K562 (cell line): ENCODE data around the gene LIPF. TPM values are rescaled to one million over a fixed set of nuclear protein-coding genes. Genes with fewer than 3 reads are reported as not detected.

Experiments used
- ATAC-seq: fragments of 200-7000 bp; cut with Tn5 transposase; 3 replicates; pipeline ENCODE4 v1.9.1; 2020; ENCODE audit warnings: moderate library complexity
- BruUV-seq: library from RNA; stranded (reverse); fragments of 400-500 nt; replicated peaks from 2 replicates; lab custom pipeline; 2021; lab: Mats Ljungman, UMichigan
- CTCF ChIA-PET: fragments of 300-600 bp; formaldehyde crosslinking; extraction: SDS; loops from one replicate; lab custom pipeline; 2021; ENCODE audit warnings: low intra/inter-chr PET ratio; lab: Yijun Ruan, JAX
- POLR2A ChIA-PET: fragments of 300-600, 350-650 bp; sonication (Branson Sonifier 250); formaldehyde crosslinking; extraction: SDS; loops from one replicate; lab custom pipeline; 2021; ENCODE audit warnings: antibody characterized with exemption, inconsistent platforms; lab: Yijun Ruan, JAX
- DNase-seq, 4 experiments: peaks; one replicate each; pipeline versions ENCODE4 v3.0.0 to v3.0.0-alpha.2; 2011 to 2018; ENCODE audit warnings: low spot score in 3 of 4, mixed read lengths in 3 of 4; ENCODE audit errors: extremely low read depth in 1 of 4
- FAIRE-seq: peaks from 2 replicates; lab custom pipeline; 2011; peaks lifted over from hg19 to GRCh38; lab: Jason Lieb, UNC
- H2AFZ ChIP-seq: 2 replicates; pipeline ENCODE4 v1.6.0; 2011; ENCODE audit warnings: low read depth, low read length, control low read depth, inconsistent platforms
- H3K27ac ChIP-seq: fragments of 200-600 bp; 3 replicates; pipeline ENCODE4 v1.8.0; 2011; ENCODE audit warnings: low read depth, mild to moderate bottlenecking, control low read depth, inconsistent platforms, low read length, moderate library complexity, mixed read lengths; ENCODE audit errors: extremely low read depth
- H3K27me3 ChIP-seq, 2 experiments: fragments of 300-600 bp in 1 of 2; 2 replicates in 1 of 2; 3 replicates in 1 of 2; pipeline versions ENCODE4 v1.6.0 to v1.8.0; 2011; ENCODE audit warnings: inconsistent platforms in 2 of 2, low read length in 2 of 2, mild to moderate bottlenecking in 1 of 2, mixed read lengths in 1 of 2, moderate library complexity in 1 of 2; ENCODE audit not compliant: control insufficient read depth in 2 of 2, insufficient read depth in 2 of 2
- H3K36me3 ChIP-seq: fragments of 300-600 bp; 3 replicates; pipeline ENCODE4 v1.8.0; 2011; ENCODE audit warnings: mild to moderate bottlenecking, low read length, inconsistent platforms; ENCODE audit not compliant: control insufficient read depth, insufficient read depth
- H3K4me1 ChIP-seq, 2 experiments: fragments of 200-600 bp in 1 of 2; replicated peaks in 1 of 2; 2 replicates in 1 of 2; 3 replicates in 1 of 2; pipeline versions ENCODE4 v1.5.1 to v1.8.0; 2011; ENCODE audit warnings: inconsistent platforms in 2 of 2, low read length in 2 of 2, mild to moderate bottlenecking in 1 of 2, mixed read lengths in 1 of 2, moderate library complexity in 1 of 2; ENCODE audit not compliant: control insufficient read depth in 2 of 2, insufficient read depth in 2 of 2
- H3K4me2 ChIP-seq: 2 replicates; pipeline ENCODE4 v1.6.1; 2011; ENCODE audit warnings: low read length, control low read depth, inconsistent platforms, mixed read lengths; ENCODE audit not compliant: insufficient read depth
- H3K4me3 ChIP-seq: fragments of 200-600 bp; sonication (generic), shearing (Covaris generic); 2 replicates; pipeline ENCODE4 v1.5.1; 2016; ENCODE audit warnings: control low read depth, inconsistent platforms
- H3K79me2 ChIP-seq: fragments of 200-600 bp; 3 replicates; pipeline ENCODE4 v1.8.0; 2011; ENCODE audit warnings: low read length, inconsistent platforms; ENCODE audit not compliant: control insufficient read depth, insufficient read depth
- H3K9ac ChIP-seq, 2 experiments: 2 replicates each; pipeline versions ENCODE4 v1.6.0 to v1.6.1; 2011; ENCODE audit warnings: low read depth in 2 of 2, low read length in 2 of 2, control low read depth in 1 of 2, inconsistent platforms in 1 of 2, mild to moderate bottlenecking in 1 of 2, mixed read lengths in 1 of 2; ENCODE audit not compliant: insufficient read depth in 1 of 2
- H3K9me1 ChIP-seq: one replicate; pipeline ENCODE4 v1.6.0; 2011; ENCODE audit warnings: inconsistent platforms, mild to moderate bottlenecking, low read length, moderate library complexity; ENCODE audit not compliant: control insufficient read depth, insufficient read depth
- H3K9me3 ChIP-seq: replicated peaks from 2 replicates; pipeline ENCODE4 v1.5.1; 2011; ENCODE audit warnings: low read depth, low read length, inconsistent platforms; ENCODE audit not compliant: control insufficient read depth, insufficient read depth
- H4K20me1 ChIP-seq: replicated peaks from 2 replicates; pipeline ENCODE4 v1.6.1; 2011; ENCODE audit warnings: low read length, inconsistent platforms, mixed read lengths; ENCODE audit not compliant: control insufficient read depth, insufficient read depth
- ETS2 ChIP-seq: IDR thresholded peaks from 2 replicates; pipeline ENCODE4 v1.6.1; 2016; ENCODE audit warnings: borderline replicate concordance, missing genetic modification characterization, mild to moderate bottlenecking, moderate library complexity, missing compliant biosample characterization; ENCODE audit not compliant: poor library complexity, severe bottlenecking
- HCFC1 ChIP-seq: IDR thresholded peaks from 2 replicates; pipeline ENCODE4 v1.6.1; 2012; ENCODE audit warnings: low read depth, low read length, improper control_type of control experiment
- HMG20B ChIP-seq: fragments of 250-450 bp; sonication (Bioruptor Pico); IDR thresholded peaks from 2 replicates; pipeline ENCODE4 v1.5.0; 2021; ENCODE audit warnings: mild to moderate bottlenecking
- MBD2 ChIP-seq: sonication (generic); IDR thresholded peaks from 2 replicates; pipeline ENCODE4 v1.6.1; 2016; ENCODE audit warnings: low read depth, borderline replicate concordance
- POLR2H ChIP-seq: IDR thresholded peaks from 2 replicates; pipeline ENCODE4 v1.6.1; 2016; ENCODE audit warnings: missing genetic modification characterization, low read depth, mild to moderate bottlenecking, control low read depth, missing compliant biosample characterization, moderate library complexity
- PRPF4 ChIP-seq: fragments of 200-400 bp; formaldehyde crosslinking; IDR thresholded peaks from one replicate; pipeline ENCODE4 v1.6.1; 2017; ENCODE audit warnings: low read length, low read depth, mild to moderate bottlenecking; ENCODE audit not compliant: insufficient read depth, poor library complexity, severe bottlenecking
- PTTG1 ChIP-seq: fragments of 450-650 bp; IDR thresholded peaks from 2 replicates; pipeline ENCODE4 v1.6.1; 2016; ENCODE audit warnings: low read depth, mild to moderate bottlenecking, missing genetic modification characterization, missing compliant biosample characterization
- SMAD1 ChIP-seq: fragments of 150-350 bp; IDR thresholded peaks from 2 replicates; pipeline ENCODE4 v1.6.1; 2014; ENCODE audit warnings: low read length, low read depth; ENCODE audit not compliant: partially characterized antibody
- SP1 ChIP-seq: sonication (generic); formaldehyde crosslinking; IDR thresholded peaks from 2 replicates; pipeline ENCODE4 v1.8.1; 2022; ENCODE audit warnings: mild to moderate bottlenecking, missing genetic modification reagents
- THAP7 ChIP-seq: fragments of 250-450 bp; sonication (Bioruptor Pico); IDR thresholded peaks from 2 replicates; pipeline ENCODE4 v1.5.0; 2021
- TRIM24 ChIP-seq, 2 experiments: fragments of 450-650 bp; IDR thresholded peaks; 2 replicates each; pipeline ENCODE4 v1.6.1; 2016
- UBTF ChIP-seq, 2 experiments: IDR thresholded peaks; 2 replicates each; pipeline ENCODE4 v1.6.1; 2012; ENCODE audit warnings: improper control_type of control experiment in 2 of 2, low read depth in 2 of 2, low read length in 2 of 2, borderline replicate concordance in 1 of 2
- ZKSCAN1 ChIP-seq: fragments of 150-350 bp; IDR thresholded peaks from 2 replicates; pipeline ENCODE4 v1.6.1; 2016; ENCODE audit warnings: low read depth, low read length
- ZNF695 ChIP-seq: fragments of 450-650 bp; formaldehyde crosslinking; IDR thresholded peaks from 2 replicates; pipeline ENCODE4 v1.4.0; 2020; ENCODE audit warnings: mild to moderate bottlenecking, moderate library complexity
- ZNF707 ChIP-seq: fragments of 250-450 bp; sonication (Bioruptor Pico); conservative IDR thresholded peaks from 2 replicates; pipeline ENCODE4 v1.8.0; 2022; ENCODE audit warnings: inconsistent platforms, mild to moderate bottlenecking, moderate library complexity
- WGBS: fragments of 100-300 bp; shearing (Covaris generic); methylation state at CpG from one replicate; pipeline ENCODE4 v1.1.6; 2016; ENCODE audit warnings: low coverage, mixed read lengths; ENCODE audit not compliant: insufficient coverage; ENCODE audit errors: missing lambda C conversion rate; 5-methylcytosine and 5-hydroxymethylcytosine counted together
- in situ Hi-C: fragments of 300-500 bp; cut with MboI; formaldehyde crosslinking; loops from 4 replicates; pipeline ENCODE4 v1.15.0; 2018; ENCODE audit warnings: inconsistent platforms, mixed read lengths
- intact Hi-C: fragments of 100-400 bp; cut with micrococcal nuclease; formaldehyde crosslinking; loops from 2 replicates; pipeline ENCODE4 v1.14.2; 2022
- polyA plus RNA-seq, 8 experiments: library from polyadenylated mRNA; depleted of rRNA in 4 of 8; stranded (reverse) in 5 of 8; unstranded in 3 of 8; fragments of >200 nt; fragmentation: Nextera tagmentation in 2 of 8; fragmentation: Illumina TruSeq in 1 of 8; extraction: Ambion mirVana in 2 of 8; extraction: Trizol in 1 of 8; gene quantifications; 2 replicates each; pipeline versions ENCODE4 v1.2.1 to v1.2.3, GENCODE V29; 2011 to 2014; ENCODE audit warnings: inconsistent platforms in 1 of 8, missing spikeins in 1 of 8
- total RNA-seq, 7 experiments: library from RNA; depleted of rRNA in 6 of 7; stranded (reverse); fragments of >200 nt in 6 of 7; fragmentation: Illumina TruSeq in 2 of 7; extraction: Trizol in 2 of 7; gene quantifications; 2 replicates each; pipeline versions ENCODE4 v1.2.1 to v1.2.3, GENCODE V29; 2011 to 2021; ENCODE audit warnings: low replicate concordance in 1 of 7

LIPF gene
- total and polyA plus RNA-seq, 9 of the 15 experiments (the other 6 are each of a cell fraction or from before 2014, with no cell fraction given): not detected

GRCh38 chr10:88680958-88681357 is 16.7 kb downstream of the LIPF start:
- DNase-seq (no peak), FAIRE-seq (no peak), ATAC-seq (no peak)
- H3K4me1 ChIP-seq: no peaks in the 10 kb centered on the region
- no peaks in the 10 kb centered on the region for H3K79me2 ChIP-seq
- H3K27me3 ChIP-seq: no peaks in the 10 kb centered on the region
- ChIA-PET CTCF (no interaction called here), POLR2A (no interaction called here)
- H4K20me1 ChIP-seq: no peaks in the 10 kb centered on the region
- no peak overlapping the region for H3K9ac ChIP-seq
- no peaks in the 10 kb centered on the region for H3K9me1 ChIP-seq
- H3K4me2 ChIP-seq: no peak overlapping the region
- no peaks in the 10 kb centered on the region for H3K9me3 ChIP-seq
- WGBS: 0% methylated on average over 4 of the region's 4 CpGs
- no peak overlapping the region for H2AFZ ChIP-seq
- no peaks in the 10 kb centered on the region for H3K36me3 ChIP-seq
- BruUV-seq: no TSS peak
- in situ Hi-C loops: no loop called here
- no peak overlapping the region for H3K4me3 ChIP-seq
- intact Hi-C loops: no loop called here
- no peak overlapping the region for H3K27ac ChIP-seq
- no peak for TF ChIP-seq ZNF707 (CRISPR knock-in tag)
- TF ChIP-seq, all 486 proteins: peak for 0

GRCh38 chr10:88682491-88682890 is 18.2 kb downstream of the LIPF start:
- in situ Hi-C loops (no loop called here), intact Hi-C loops (no loop called here)
- Histone ChIP-seq H3K9ac (no peak overlapping the region), H3K4me3 (no peak overlapping the region), H3K4me1 (no peaks in the 10 kb centered on the region), H2AFZ (no peak overlapping the region), H3K4me2 (no peak overlapping the region), H3K36me3 (no peaks in the 10 kb centered on the region), H3K27ac (no peak overlapping the region), H3K27me3 (no peaks in the 10 kb centered on the region), H4K20me1 (no peaks in the 10 kb centered on the region), H3K9me1 (no peaks in the 10 kb centered on the region), H3K79me2 (no peaks in the 10 kb centered on the region), H3K9me3 (no peaks in the 10 kb centered on the region)
- BruUV-seq: no TSS peak
- ATAC-seq: no peak
- CTCF ChIA-PET: no interaction called here
- POLR2A ChIA-PET: no interaction called here
- no peak for FAIRE-seq
- 0% methylated on average over 4 of the region's 4 CpGs for WGBS
- no peak for DNase-seq
- TF ChIP-seq ZNF695 (CRISPR knock-in tag) (no peak), TRIM24 (IDR thresholded peaks at IDR 0.05) (no peak), PTTG1 (no peak), POLR2H (tag) (no peak), SMAD1 (no peak), SP1 (CRISPR knock-in tag) (no peak), MBD2 (no peak), UBTF (IDR thresholded peaks at IDR 0.05; ENCODE audit: borderline replicate concordance in 1 of 2, low read depth in 2 of 2, low read length in 2 of 2) (no peak), HMG20B (CRISPR knock-in tag) (no peak), ETS2 (no peak), ZKSCAN1 (no peak), HCFC1 (no peak), PRPF4 (no peak), THAP7 (CRISPR knock-in tag) (no peak)
